HepG2 (cell line): ENCODE results near the gene MASP2.

Experiments
- E2F5 ChIP-seq: sonication (generic); formaldehyde crosslinking; conservative IDR thresholded peaks from 2 replicates; pipeline ENCODE4 v1.4.0; 2020; ENCODE audit warnings: missing genetic modification reagents
- FIP1L1 ChIP-seq: fragments of 200-400 bp; formaldehyde crosslinking; IDR thresholded peaks from 2 replicates; pipeline ENCODE4 v1.6.1; 2018; ENCODE audit warnings: low read depth, mild to moderate bottlenecking, low read length, moderate library complexity, borderline replicate concordance; ENCODE audit not compliant: insufficient read depth
- NFE2L2 ChIP-seq: fragments of 150-350 bp; IDR thresholded peaks from 2 replicates; pipeline ENCODE4 v1.6.1; 2014; ENCODE audit warnings: low read length
- SKIL ChIP-seq: sonication (generic); formaldehyde crosslinking; IDR thresholded peaks from 2 replicates; pipeline ENCODE4 v1.8.0; 2022; ENCODE audit warnings: missing genetic modification reagents, mild to moderate bottlenecking, moderate library complexity, borderline replicate concordance
- U2AF1 ChIP-seq: fragments of 200-400 bp; formaldehyde crosslinking; optimal IDR thresholded peaks from 2 replicates; pipeline ENCODE3; 2017; ENCODE audit warnings: mild to moderate bottlenecking, low read depth, low read length
- TF ChIP-seq, protein P1 (sequence below): sonication (generic); formaldehyde crosslinking; IDR thresholded peaks from 2 replicates; pipeline ENCODE4 v1.8.0; 2022; ENCODE audit warnings: missing genetic modification reagents, low read depth, mild to moderate bottlenecking, borderline replicate concordance
- TF ChIP-seq, protein P2 (sequence below): sonication (generic); formaldehyde crosslinking; IDR thresholded peaks from 2 replicates; pipeline ENCODE4 v1.5.0; 2020; ENCODE audit warnings: mild to moderate bottlenecking, missing genetic modification reagents, moderate library complexity

DNA sequence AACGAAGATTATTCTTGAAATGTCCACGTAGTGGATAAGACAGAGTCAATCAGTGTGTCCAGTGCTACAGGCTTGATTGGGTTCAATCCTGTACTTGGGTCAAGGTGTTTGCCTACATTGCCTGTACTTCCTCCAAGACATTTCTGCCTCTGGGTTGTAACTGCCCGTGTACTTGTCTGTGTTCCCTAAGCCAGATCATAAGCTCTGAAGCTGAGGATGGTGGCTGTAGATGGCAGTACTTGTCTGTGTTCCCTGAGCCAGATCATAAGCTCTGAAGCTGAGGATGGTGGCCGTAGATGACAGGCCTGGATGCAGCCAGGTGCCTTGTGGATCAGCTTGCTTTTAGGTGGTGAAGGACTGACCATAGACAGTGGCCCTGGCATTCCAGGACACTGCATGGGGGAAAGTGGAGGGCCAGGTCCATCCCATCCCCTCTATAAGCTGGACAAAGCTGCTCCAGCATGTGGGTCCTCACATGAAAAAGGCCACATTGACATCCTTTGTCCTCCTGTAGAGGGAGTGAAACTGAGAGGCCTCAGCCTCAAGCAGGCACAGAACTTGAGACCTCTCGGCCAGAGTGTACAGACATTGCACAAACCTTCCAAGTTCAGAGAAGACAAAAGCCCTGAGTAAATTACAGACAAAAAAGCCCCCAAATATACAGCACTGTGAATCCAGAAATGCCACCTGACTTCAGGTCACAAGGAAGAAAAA, 14.8 kb upstream of the MASP2 start:
- no peak for TF ChIP-seq E2F5 (CRISPR knock-in tag)
- TF ChIP-seq, protein P1, sequence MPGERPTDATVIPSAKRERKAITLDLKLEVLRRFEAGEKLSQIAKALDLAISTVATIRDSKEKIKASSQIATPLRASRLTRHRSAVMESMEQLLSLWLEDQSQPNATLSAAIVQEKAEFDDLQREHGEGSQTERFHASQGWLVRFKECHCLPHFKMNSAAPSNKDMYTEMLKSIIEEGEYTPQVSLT (CRISPR knock-in tag): no peak
- TF ChIP-seq, protein P2, sequence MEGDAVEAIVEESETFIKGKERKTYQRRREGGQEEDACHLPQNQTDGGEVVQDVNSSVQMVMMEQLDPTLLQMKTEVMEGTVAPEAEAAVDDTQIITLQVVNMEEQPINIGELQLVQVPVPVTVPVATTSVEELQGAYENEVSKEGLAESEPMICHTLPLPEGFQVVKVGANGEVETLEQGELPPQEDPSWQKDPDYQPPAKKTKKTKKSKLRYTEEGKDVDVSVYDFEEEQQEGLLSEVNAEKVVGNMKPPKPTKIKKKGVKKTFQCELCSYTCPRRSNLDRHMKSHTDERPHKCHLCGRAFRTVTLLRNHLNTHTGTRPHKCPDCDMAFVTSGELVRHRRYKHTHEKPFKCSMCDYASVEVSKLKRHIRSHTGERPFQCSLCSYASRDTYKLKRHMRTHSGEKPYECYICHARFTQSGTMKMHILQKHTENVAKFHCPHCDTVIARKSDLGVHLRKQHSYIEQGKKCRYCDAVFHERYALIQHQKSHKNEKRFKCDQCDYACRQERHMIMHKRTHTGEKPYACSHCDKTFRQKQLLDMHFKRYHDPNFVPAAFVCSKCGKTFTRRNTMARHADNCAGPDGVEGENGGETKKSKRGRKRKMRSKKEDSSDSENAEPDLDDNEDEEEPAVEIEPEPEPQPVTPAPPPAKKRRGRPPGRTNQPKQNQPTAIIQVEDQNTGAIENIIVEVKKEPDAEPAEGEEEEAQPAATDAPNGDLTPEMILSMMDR (CRISPR knock-in tag): peak; percentile 37
- TF ChIP-seq U2AF1: no peak
- TF ChIP-seq SKIL: no peak
- no peak for TF ChIP-seq FIP1L1
- no peak for TF ChIP-seq NFE2L2
